NCI-H2029 (cell line): ENCODE measurements around the gene CTBP2.

Source experiments
- DNase-seq: peaks from one replicate; lab custom pipeline; 2025; lab: John Stamatoyannopoulos, UW

CTBP2 gene

GRCh38 chr10:124977161-124977560 lies 183.2 kb downstream of the CTBP2 start:
- no peak for DNase-seq

GRCh38 chr10:124975977-124976514 lies 184.3 kb downstream of the CTBP2 start:
- DNase-seq: no peak

GRCh38 chr10:124974131-124974530 lies 186.2 kb downstream of the CTBP2 start:
- no peak for DNase-seq

- DNase-seq: no peak
Measured at GRCh38 chr10:124972637-124973036, 187.7 kb downstream of the CTBP2 start.

GRCh38 chr10:124971276-124971675 lies 189.1 kb downstream of the CTBP2 start:
- DNase-seq: no peak

GRCh38 chr10:124967255-124967654 lies 193.1 kb downstream of the CTBP2 start:
- no peak for DNase-seq

GRCh38 chr10:124966008-124966407 lies 194.4 kb downstream of the CTBP2 start:
- DNase-seq: no peak

- DNase-seq: no peak
Measured at GRCh38 chr10:124963866-124964720, 196.3 kb downstream of the CTBP2 start.

GRCh38 chr10:124962421-124962820 lies 197.9 kb downstream of the CTBP2 start:
- no peak for DNase-seq

- DNase-seq: no peak
Measured at GRCh38 chr10:124961248-124961570, 199.2 kb downstream of the CTBP2 start.

GRCh38 chr10:124959564-124959963 lies 200.8 kb downstream of the CTBP2 start:
- DNase-seq: no peak

GRCh38 chr10:124957404-124957947 lies 202.9 kb downstream of the CTBP2 start:
- no peak for DNase-seq

- DNase-seq: no peak
Measured at GRCh38 chr10:124956764-124957163, 203.6 kb downstream of the CTBP2 start.

- no peak for DNase-seq
Measured at GRCh38 chr10:124955868-124956267, 204.5 kb downstream of the CTBP2 start.

- no peak for DNase-seq
Measured at GRCh38 chr10:124955243-124955642, 205.1 kb downstream of the CTBP2 start.

GRCh38 chr10:124953421-124953820 lies 206.9 kb downstream of the CTBP2 start:
- DNase-seq: no peak

- DNase-seq: no peak
Measured at GRCh38 chr10:124952123-124952522, 208.2 kb downstream of the CTBP2 start.

- no peak for DNase-seq
Measured at GRCh38 chr10:124949543-124949942, 210.8 kb downstream of the CTBP2 start.

- DNase-seq: peak; percentile 53
Measured at GRCh38 chr10:124946945-124947344, 213.4 kb downstream of the CTBP2 start.

GRCh38 chr10:124944982-124945381 lies 215.4 kb downstream of the CTBP2 start:
- DNase-seq: no peak

GRCh38 chr10:124943301-124944092 lies 216.9 kb downstream of the CTBP2 start:
- DNase-seq: no peak

- no peak for DNase-seq
Measured at GRCh38 chr10:124942317-124943169, 217.8 kb downstream of the CTBP2 start.
